Astrocyte of the spinal cord (primary cell): ENCODE measurements around the gene SLC28A1.

ENCODE experiments used
- DNase-seq: peaks from one replicate; pipeline ENCODE4 v3.0.0; 2011; ENCODE audit warnings: low read depth, low spot score
- H3K4me3 ChIP-seq: 2 replicates; pipeline ENCODE4 v1.5.1; 2011; ENCODE audit warnings: low read depth, mild to moderate bottlenecking, low read length, moderate library complexity
- CTCF ChIP-seq: IDR thresholded peaks from 2 replicates; pipeline ENCODE4 v1.5.1; 2012; ENCODE audit warnings: low read depth, mild to moderate bottlenecking, low read length, inconsistent platforms
- in situ Hi-C: cut with HindIII; loops from 2 replicates; pipeline ENCODE4 v1.10.0; 2017; ENCODE audit warnings: low sequenced_read_pairs

SLC28A1 gene

GRCh38 chr15:84990507-84990906 is 106.0 kb downstream of the SLC28A1 start:
- no peak for TF ChIP-seq CTCF
- in situ Hi-C loops: no loop called here
- H3K4me3 ChIP-seq: no peak overlapping the region
- no peak for DNase-seq

GRCh38 chr15:84991014-84991712 is 106.7 kb downstream of the SLC28A1 start:
- no peak for TF ChIP-seq CTCF
- in situ Hi-C loops: no loop called here
- H3K4me3 ChIP-seq: no peak overlapping the region
- no peak for DNase-seq

GRCh38 chr15:84992157-84992944 is 107.9 kb downstream of the SLC28A1 start:
- DNase-seq: peak; percentile 77
- TF ChIP-seq CTCF: no peak
- H3K4me3 ChIP-seq: no peak overlapping the region
- in situ Hi-C loops: no loop called here
